ENCODE measurements around the gene P2RY8. TPM values are rescaled to one million over a fixed set of nuclear protein-coding genes. Genes with fewer than 3 reads are reported as not detected.

P2RY8 gene
- polyA plus RNA-seq, 3 donors: 18.9 to 40.0 (median 33.3) TPM

DNA sequence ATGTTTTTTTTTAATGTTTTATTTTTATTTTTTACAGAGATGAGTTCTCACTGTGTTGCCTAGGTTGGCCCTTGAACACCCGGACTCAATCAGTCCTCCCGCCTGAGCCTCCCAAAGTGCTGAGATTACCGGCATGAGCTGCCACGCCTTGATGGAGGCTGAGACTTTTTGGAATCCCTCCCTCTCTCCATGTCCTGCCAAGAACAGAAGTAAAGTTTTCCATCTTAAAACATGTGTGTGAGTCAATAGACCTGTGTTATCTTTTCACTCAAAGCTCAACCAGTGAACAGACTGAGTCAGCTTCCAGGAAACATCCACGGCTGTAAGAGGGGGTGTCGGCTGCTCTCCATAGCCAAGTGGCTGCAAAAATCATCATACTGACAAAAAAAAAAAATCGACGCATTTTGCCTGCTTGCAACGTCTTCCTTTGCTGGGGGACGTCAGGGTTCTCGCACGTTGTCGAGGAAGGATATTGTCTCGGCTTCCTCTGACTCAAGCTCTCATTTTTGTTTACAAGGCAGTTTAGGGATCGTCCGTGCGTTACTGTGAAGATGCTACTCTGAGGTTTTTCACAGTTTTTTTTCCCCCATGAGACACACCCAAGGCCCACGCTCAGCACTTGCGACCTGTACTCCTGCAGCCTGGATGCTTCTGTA is 74.3 kb downstream of the P2RY8 start:
- peaks cover 30% of the 10 kb centered on the region for H3K79me2 ChIP-seq (ENCODE audit: insufficient read depth, low read length)
- no peak overlapping the region for H2AFZ ChIP-seq (ENCODE audit: insufficient read depth, low read depth, low read length, poor library complexity, severe bottlenecking)
- peaks cover 34 to 38% of the 10 kb centered on the region in 2 donors for H3K36me3 ChIP-seq (replicated peaks in 1 of 2; ENCODE audit: control insufficient read depth in 1 of 2, insufficient read depth in 2 of 2, low read length in 2 of 2)
- Mint-ChIP-seq H3K36me3 (peaks cover 34 to 41% of the 10 kb centered on the region in 2 donors), H3K9me3 (peaks cover 0 to 4% (median 0%) of the 10 kb centered on the region in 7 donors), H3K27ac (peak overlapping the region in 6 of 7 donors; percentile 9 to 79 (median 53)), H3K27me3 (ENCODE audit: low read depth in 3 of 3) (peaks cover 0 to 1% (median 0%) of the 10 kb centered on the region in 3 donors), H3K4me1 (peaks cover 24% of the 10 kb centered on the region), H3K4me3 (no peak overlapping the region)
- intact Hi-C loops (cut with micrococcal nuclease): no loop called here
- peaks cover 40% of the 10 kb centered on the region for H4K20me1 ChIP-seq (ENCODE audit: insufficient read depth, low read length)
- H3K9ac ChIP-seq (ENCODE audit: insufficient read depth, low read length, poor library complexity, severe bottlenecking): no peak overlapping the region
- H3K4me3 ChIP-seq (replicated peaks in 1 of 3; ENCODE audit: low read depth in 2 of 3, low read length in 3 of 3): no peak overlapping the region
- H3K27ac ChIP-seq (ENCODE audit: low read depth in 1 of 2, low read length in 2 of 2): peak overlapping the region in 1 of 2 donors; percentile 0
- no peaks in the 10 kb centered on the region for H3K27me3 ChIP-seq (ENCODE audit: control insufficient read depth in 2 of 2, insufficient read depth in 2 of 2, low read length in 2 of 2)
- DNase-seq: no peak
- H3K9me3 ChIP-seq (replicated peaks in 1 of 2; ENCODE audit: control insufficient read depth in 1 of 2, insufficient read depth in 1 of 2, low read length in 2 of 2): no peaks in the 10 kb centered on the region
- 67% methylated on average over 1 of the region's 19 CpGs for WGBS (ENCODE audit: insufficient coverage)
- H3K4me2 ChIP-seq (replicated peaks; ENCODE audit: extremely low read depth, low read length, poor library complexity, severe bottlenecking): no peak overlapping the region
- H3K4me1 ChIP-seq (ENCODE audit: control insufficient read depth in 1 of 2, insufficient read depth in 2 of 2, low read length in 2 of 2): peaks cover 13 to 14% of the 10 kb centered on the region in 2 donors
- TF ChIP-seq CTCF (IDR thresholded peaks at IDR 0.05): no peak

GRCh38 chrX:1462110-1462509 is 74.9 kb downstream of the P2RY8 start:
- Histone ChIP-seq H3K4me3 (replicated peaks in 1 of 3; ENCODE audit: low read depth in 2 of 3, low read length in 3 of 3) (no peak overlapping the region), H3K4me1 (ENCODE audit: control insufficient read depth in 1 of 2, insufficient read depth in 2 of 2, low read length in 2 of 2) (peaks cover 7 to 8% of the 10 kb centered on the region in 2 donors), H3K27ac (ENCODE audit: low read depth in 1 of 2, low read length in 2 of 2) (no peak overlapping the region), H2AFZ (ENCODE audit: insufficient read depth, low read depth, low read length, poor library complexity, severe bottlenecking) (no peak overlapping the region), H4K20me1 (ENCODE audit: insufficient read depth, low read length) (peaks cover 34% of the 10 kb centered on the region), H3K9me3 (replicated peaks in 1 of 2; ENCODE audit: control insufficient read depth in 1 of 2, insufficient read depth in 1 of 2, low read length in 2 of 2) (no peaks in the 10 kb centered on the region), H3K27me3 (ENCODE audit: control insufficient read depth in 2 of 2, insufficient read depth in 2 of 2, low read length in 2 of 2) (no peaks in the 10 kb centered on the region), H3K79me2 (ENCODE audit: insufficient read depth, low read length) (peaks cover 29% of the 10 kb centered on the region), H3K36me3 (replicated peaks in 1 of 2; ENCODE audit: control insufficient read depth in 1 of 2, insufficient read depth in 2 of 2, low read length in 2 of 2) (peaks cover 34 to 38% of the 10 kb centered on the region in 2 donors), H3K9ac (ENCODE audit: insufficient read depth, low read length, poor library complexity, severe bottlenecking) (no peak overlapping the region), H3K4me2 (replicated peaks; ENCODE audit: extremely low read depth, low read length, poor library complexity, severe bottlenecking) (no peak overlapping the region)
- H3K36me3 Mint-ChIP-seq: peaks cover 34 to 41% of the 10 kb centered on the region in 2 donors
- peaks cover 19% of the 10 kb centered on the region for H3K4me1 Mint-ChIP-seq
- H3K27me3 Mint-ChIP-seq (ENCODE audit: low read depth in 3 of 3): peaks cover 0 to 1% (median 0%) of the 10 kb centered on the region in 3 donors
- H3K4me3 Mint-ChIP-seq: no peak overlapping the region
- DNase-seq: no peak
- peaks cover 0 to 4% (median 0%) of the 10 kb centered on the region in 7 donors for H3K9me3 Mint-ChIP-seq
- intact Hi-C loops (cut with micrococcal nuclease): no loop called here
- TF ChIP-seq CTCF (IDR thresholded peaks at IDR 0.05): no peak
- peak overlapping the region in 1 of 7 donors; percentile 79 for H3K27ac Mint-ChIP-seq

Measured in CD14-positive monocyte (primary cell).